CD4-positive, alpha-beta T cell (primary cell): ENCODE measurements around the gene RNF130. TPM values are rescaled to one million over a fixed set of nuclear protein-coding genes. Genes with fewer than 3 reads are reported as not detected.

Source experiments
- ATAC-seq: fragments of 200-7000 bp; cut with Tn5 transposase; one replicate; pipeline ENCODE4 v1.10.0; 2022; ENCODE audit warnings: mild to moderate bottlenecking; ENCODE audit not compliant: poor library complexity
- CTCF ChIA-PET: fragments of 350-600 bp; sonication (Branson Sonifier 250); formaldehyde crosslinking; loops from one replicate; lab custom pipeline; 2021; ENCODE audit warnings: antibody characterized with exemption, inconsistent platforms; lab: Charles Lee
- POLR2A ChIA-PET: fragments of 350-600 bp; sonication (Branson Sonifier 250); formaldehyde crosslinking; loops from one replicate; lab custom pipeline; 2021; ENCODE audit warnings: antibody characterized with exemption, inconsistent platforms; lab: Charles Lee
- DNase-seq, 14 experiments: peaks; one replicate each; pipeline ENCODE4 v3.0.0-alpha.2; 2013 to 2020; ENCODE audit warnings: mixed read lengths in 2 of 14
- H3K27ac ChIP-seq, 2 donors: one replicate each; pipeline versions ENCODE4 v1.5.1 to v1.7.0; 2013; ENCODE audit warnings: low read length in 2 of 2, low read depth in 1 of 2, mild to moderate bottlenecking in 1 of 2
- H3K27me3 ChIP-seq, 2 experiments: 1 replicate in 1 of 2; 2 replicates in 1 of 2; pipeline versions ENCODE4 v1.6.1 to v1.7.0; 2013; ENCODE audit warnings: low read length in 2 of 2, control low read depth in 1 of 2, mild to moderate bottlenecking in 1 of 2, moderate library complexity in 1 of 2; ENCODE audit not compliant: insufficient read depth in 2 of 2, control insufficient read depth in 1 of 2
- H3K36me3 ChIP-seq: one replicate; pipeline ENCODE4 v1.6.1; 2013; ENCODE audit warnings: low read length, control low read depth; ENCODE audit not compliant: insufficient read depth
- H3K4me1 ChIP-seq: one replicate; pipeline ENCODE4 v1.6.1; 2013; ENCODE audit warnings: low read length, control low read depth; ENCODE audit not compliant: insufficient read depth
- H3K4me3 ChIP-seq: one replicate; pipeline ENCODE4 v1.5.1; 2013; ENCODE audit warnings: mild to moderate bottlenecking, low read length, moderate library complexity
- H3K9me3 ChIP-seq, 2 experiments: 1 replicate in 1 of 2; 2 replicates in 1 of 2; pipeline versions ENCODE4 v1.6.1 to v1.7.0; 2013; ENCODE audit warnings: low read length in 2 of 2, mild to moderate bottlenecking in 2 of 2, control low read depth in 1 of 2, moderate library complexity in 1 of 2; ENCODE audit not compliant: control insufficient read depth in 1 of 2, insufficient read depth in 1 of 2
- H3K27ac Mint-ChIP-seq: one replicate; pipeline ENCODE4 v1.8.0; 2020; ENCODE audit warnings: mixed read lengths
- H3K27me3 Mint-ChIP-seq: one replicate; pipeline ENCODE4 v1.8.0; 2021; ENCODE audit warnings: mixed read lengths
- H3K36me3 Mint-ChIP-seq: one replicate; pipeline ENCODE4 v1.8.0; 2021; ENCODE audit warnings: low read depth, mixed read lengths
- H3K4me1 Mint-ChIP-seq: one replicate; pipeline ENCODE4 v1.8.0; 2021; ENCODE audit warnings: low read depth, mixed read lengths
- H3K4me3 Mint-ChIP-seq: one replicate; pipeline ENCODE4 v1.8.0; 2020; ENCODE audit warnings: mild to moderate bottlenecking, mixed read lengths
- H3K9me3 Mint-ChIP-seq: one replicate; pipeline ENCODE4 v1.8.0; 2020; ENCODE audit warnings: mixed read lengths
- intact Hi-C, 2 experiments: fragments of 100-400 bp; cut with DNase I in 1 of 2; cut with micrococcal nuclease in 1 of 2; formaldehyde crosslinking; loops; one replicate each; pipeline versions ENCODE4 v1.15.1 to v1.9.0; 2023 to 2025; cut with DNase I, micrococcal nuclease
- total RNA-seq, 174 experiments: library from RNA in 2 of 174; stranded (reverse) in 2 of 174; gene quantifications; one replicate each; pipeline ENCODE4 v1.2.3 and lab custom pipeline; 2021 to 2026
- TF ChIP-seq, protein P1 (sequence below): fragments of 200-600 bp; IDR thresholded peaks from one replicate; pipeline ENCODE4 v1.8.0; 2022; ENCODE audit warnings: antibody characterized with exemption, mild to moderate bottlenecking

Gene RNF130
- total RNA-seq, 2 experiments from 2014 or later: 18.2 to 19.1 TPM

GRCh38 chr5:179920175-179920574, 151.4 kb downstream of the RNF130 start:
- Histone ChIP-seq H3K4me3 (no peak overlapping the region), H3K27me3 (no peaks in the 10 kb centered on the region), H3K27ac (no peak overlapping the region), H3K36me3 (no peaks in the 10 kb centered on the region), H3K4me1 (no peaks in the 10 kb centered on the region), H3K9me3 (no peaks in the 10 kb centered on the region)
- no peak overlapping the region for H3K27ac Mint-ChIP-seq
- intact Hi-C loops: no loop called here
- no peaks in the 10 kb centered on the region for H3K9me3 Mint-ChIP-seq
- ATAC-seq (no peak), DNase-seq (no peak)
- H3K4me1 Mint-ChIP-seq: no peaks in the 10 kb centered on the region
- peaks cover 6% of the 10 kb centered on the region for H3K27me3 Mint-ChIP-seq
- ChIA-PET POLR2A (no interaction called here), CTCF (no interaction called here)
- H3K36me3 Mint-ChIP-seq: no peaks in the 10 kb centered on the region
- TF ChIP-seq, protein P1, sequence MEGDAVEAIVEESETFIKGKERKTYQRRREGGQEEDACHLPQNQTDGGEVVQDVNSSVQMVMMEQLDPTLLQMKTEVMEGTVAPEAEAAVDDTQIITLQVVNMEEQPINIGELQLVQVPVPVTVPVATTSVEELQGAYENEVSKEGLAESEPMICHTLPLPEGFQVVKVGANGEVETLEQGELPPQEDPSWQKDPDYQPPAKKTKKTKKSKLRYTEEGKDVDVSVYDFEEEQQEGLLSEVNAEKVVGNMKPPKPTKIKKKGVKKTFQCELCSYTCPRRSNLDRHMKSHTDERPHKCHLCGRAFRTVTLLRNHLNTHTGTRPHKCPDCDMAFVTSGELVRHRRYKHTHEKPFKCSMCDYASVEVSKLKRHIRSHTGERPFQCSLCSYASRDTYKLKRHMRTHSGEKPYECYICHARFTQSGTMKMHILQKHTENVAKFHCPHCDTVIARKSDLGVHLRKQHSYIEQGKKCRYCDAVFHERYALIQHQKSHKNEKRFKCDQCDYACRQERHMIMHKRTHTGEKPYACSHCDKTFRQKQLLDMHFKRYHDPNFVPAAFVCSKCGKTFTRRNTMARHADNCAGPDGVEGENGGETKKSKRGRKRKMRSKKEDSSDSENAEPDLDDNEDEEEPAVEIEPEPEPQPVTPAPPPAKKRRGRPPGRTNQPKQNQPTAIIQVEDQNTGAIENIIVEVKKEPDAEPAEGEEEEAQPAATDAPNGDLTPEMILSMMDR: no peak
- H3K4me3 Mint-ChIP-seq: no peak overlapping the region

GRCh38 chr5:179919487-179920060, 152.0 kb downstream of the RNF130 start:
- Histone ChIP-seq H3K27ac (no peak overlapping the region), H3K36me3 (no peaks in the 10 kb centered on the region), H3K4me1 (no peaks in the 10 kb centered on the region), H3K4me3 (no peak overlapping the region), H3K27me3 (no peaks in the 10 kb centered on the region), H3K9me3 (no peaks in the 10 kb centered on the region)
- ChIA-PET POLR2A (no interaction called here), CTCF (no interaction called here)
- DNase-seq: no peak
- no peaks in the 10 kb centered on the region for H3K9me3 Mint-ChIP-seq
- intact Hi-C loops: no loop called here
- H3K4me1 Mint-ChIP-seq: no peaks in the 10 kb centered on the region
- H3K36me3 Mint-ChIP-seq: no peaks in the 10 kb centered on the region
- peaks cover 6% of the 10 kb centered on the region for H3K27me3 Mint-ChIP-seq
- TF ChIP-seq, protein P1: no peak
- no peak overlapping the region for H3K27ac Mint-ChIP-seq
- ATAC-seq: peak; percentile 14
- no peak overlapping the region for H3K4me3 Mint-ChIP-seq

DNA sequence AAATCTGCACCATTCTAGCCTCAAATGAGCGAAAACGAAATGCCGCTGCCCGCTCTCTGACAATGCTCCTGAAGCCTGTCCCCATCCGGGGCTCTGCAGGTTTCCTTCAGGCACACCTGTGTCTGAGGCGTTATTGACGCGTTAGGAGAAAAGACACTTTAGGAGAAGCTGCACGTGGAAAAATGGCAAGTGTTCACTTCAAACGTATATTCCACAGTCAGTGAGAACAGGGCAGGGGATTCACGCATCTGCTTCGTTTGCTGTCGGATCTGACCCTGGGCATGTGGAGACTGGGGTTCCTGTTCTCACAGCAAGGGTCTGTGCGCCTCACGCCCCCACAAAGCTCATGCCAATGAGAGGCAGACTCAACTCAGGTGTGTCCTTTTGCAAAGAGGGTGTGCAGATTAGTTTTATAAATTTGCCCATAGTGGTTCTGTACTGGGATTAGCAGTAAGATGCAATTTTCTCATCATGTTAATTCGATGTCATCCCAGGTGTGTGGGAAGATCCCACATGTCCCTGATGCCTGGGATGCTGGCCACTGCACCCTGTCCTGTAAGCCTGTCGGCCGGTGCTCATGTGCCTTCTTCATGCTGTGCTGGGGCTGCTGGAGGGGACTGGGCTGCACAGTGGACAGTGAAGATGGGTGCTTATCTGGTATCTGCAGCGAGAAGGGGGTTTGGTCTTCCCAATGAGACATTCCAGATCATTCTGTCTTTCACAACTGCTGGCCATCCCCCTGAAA, 152.6 kb downstream of the RNF130 start:
- Mint-ChIP-seq H3K4me1 (no peaks in the 10 kb centered on the region), H3K27me3 (peaks cover 6% of the 10 kb centered on the region), H3K27ac (no peak overlapping the region), H3K9me3 (no peaks in the 10 kb centered on the region), H3K36me3 (no peaks in the 10 kb centered on the region), H3K4me3 (no peak overlapping the region)
- TF ChIP-seq, protein P1: no peak
- POLR2A ChIA-PET: no interaction called here
- H3K27me3 ChIP-seq: no peaks in the 10 kb centered on the region
- no peak for DNase-seq
- intact Hi-C loops: no loop called here
- CTCF ChIA-PET: interaction anchor here (0.6 kb wide), 1 partner anchor 128 kb away, joined by 3 read pairs; no protein-coding TSS in a partner anchor
- no peak overlapping the region for H3K4me3 ChIP-seq
- H3K36me3 ChIP-seq: no peaks in the 10 kb centered on the region
- ATAC-seq: no peak
- no peaks in the 10 kb centered on the region for H3K9me3 ChIP-seq
- H3K4me1 ChIP-seq: peaks cover 3% of the 10 kb centered on the region
- H3K27ac ChIP-seq: no peak overlapping the region
